Astrocyte (in vitro differentiated cells and primary cell): ENCODE results near the gene PIP4K2A. TPM values are rescaled to one million over a fixed set of nuclear protein-coding genes. Genes with fewer than 3 reads are reported as not detected.

Experiments
- DNase-seq: peaks from one replicate; pipeline ENCODE4 v3.0.0-alpha.2; 2010; ENCODE audit warnings: low read depth
- FAIRE-seq: peaks from 2 replicates; lab custom pipeline; 2011; peaks lifted over from hg19 to GRCh38; lab: Jason Lieb, UNC
- H2AFZ ChIP-seq: 2 replicates; pipeline ENCODE4 v1.6.0; 2012; ENCODE audit warnings: low read depth, low read length, inconsistent platforms
- H3K27ac ChIP-seq: 2 replicates; pipeline ENCODE4 v1.5.1; 2011; ENCODE audit warnings: low read depth, low read length, inconsistent platforms
- H3K27me3 ChIP-seq: 2 replicates; pipeline ENCODE4 v1.6.0; 2011; ENCODE audit warnings: low read length, inconsistent platforms; ENCODE audit not compliant: insufficient read depth
- H3K36me3 ChIP-seq: 2 replicates; pipeline ENCODE4 v1.5.1; 2011; ENCODE audit warnings: low read length, inconsistent platforms; ENCODE audit not compliant: insufficient read depth
- H3K4me1 ChIP-seq: 2 replicates; pipeline ENCODE4 v1.5.1; 2011; ENCODE audit warnings: low read length, inconsistent platforms; ENCODE audit not compliant: insufficient read depth
- H3K4me2 ChIP-seq: 2 replicates; pipeline ENCODE4 v1.6.0; 2012; ENCODE audit warnings: low read length, inconsistent platforms
- H3K4me3 ChIP-seq: 2 replicates; pipeline ENCODE4 v1.5.1; 2011; ENCODE audit warnings: low read depth, mild to moderate bottlenecking, low read length, inconsistent platforms; ENCODE audit not compliant: insufficient read depth
- H3K79me2 ChIP-seq: 2 replicates; pipeline ENCODE4 v1.6.0; 2012; ENCODE audit warnings: mild to moderate bottlenecking, low read length, inconsistent platforms; ENCODE audit not compliant: insufficient read depth
- H3K9ac ChIP-seq: 2 replicates; pipeline ENCODE4 v1.6.0; 2012; ENCODE audit warnings: mild to moderate bottlenecking, low read length, inconsistent platforms
- H3K9me3 ChIP-seq: 2 replicates; pipeline ENCODE4 v1.5.1; 2012; ENCODE audit warnings: low read depth, mild to moderate bottlenecking, low read length, inconsistent platforms; ENCODE audit not compliant: insufficient read depth
- H4K20me1 ChIP-seq: 2 replicates; pipeline ENCODE4 v1.6.0; 2012; ENCODE audit warnings: low read length, inconsistent platforms; ENCODE audit not compliant: insufficient read depth
- H3K27ac Mint-ChIP-seq: one replicate; pipeline ENCODE4 v1.8.0; 2021; ENCODE audit warnings: mild to moderate bottlenecking, mixed read lengths; ENCODE audit not compliant: unreplicated experiment
- H3K27me3 Mint-ChIP-seq: one replicate; pipeline ENCODE4 v1.8.0; 2021; ENCODE audit warnings: low read depth, mixed read lengths; ENCODE audit not compliant: unreplicated experiment
- H3K36me3 Mint-ChIP-seq: one replicate; pipeline ENCODE4 v1.8.0; 2021; ENCODE audit warnings: low read depth, mixed read lengths; ENCODE audit not compliant: unreplicated experiment
- H3K4me1 Mint-ChIP-seq: one replicate; pipeline ENCODE4 v1.8.0; 2021; ENCODE audit warnings: low read depth, mixed read lengths; ENCODE audit not compliant: unreplicated experiment
- H3K4me3 Mint-ChIP-seq: one replicate; pipeline ENCODE4 v1.8.0; 2021; ENCODE audit warnings: mild to moderate bottlenecking, moderate library complexity, mixed read lengths; ENCODE audit not compliant: unreplicated experiment
- H3K9me3 Mint-ChIP-seq: one replicate; pipeline ENCODE4 v1.8.0; 2021; ENCODE audit warnings: mild to moderate bottlenecking, mixed read lengths; ENCODE audit not compliant: unreplicated experiment
- EZH2 ChIP-seq: IDR thresholded peaks from 2 replicates; pipeline ENCODE4 v1.6.1; 2012; ENCODE audit warnings: mild to moderate bottlenecking, low read length, inconsistent platforms; ENCODE audit not compliant: insufficient read depth
- total RNA-seq: library from RNA; stranded (reverse); gene quantifications from 2 replicates; pipeline ENCODE4 v1.2.1, GENCODE V29; 2021
- TF ChIP-seq, protein P1 (sequence below): IDR thresholded peaks from 2 replicates; pipeline ENCODE4 v1.5.1; 2011; ENCODE audit warnings: low read depth, mild to moderate bottlenecking, inconsistent platforms, low read length, moderate library complexity; ENCODE audit not compliant: insufficient read depth

The PIP4K2A gene
- total RNA-seq, 1 donor from 2014 or later, result 36.8 TPM

DNA sequence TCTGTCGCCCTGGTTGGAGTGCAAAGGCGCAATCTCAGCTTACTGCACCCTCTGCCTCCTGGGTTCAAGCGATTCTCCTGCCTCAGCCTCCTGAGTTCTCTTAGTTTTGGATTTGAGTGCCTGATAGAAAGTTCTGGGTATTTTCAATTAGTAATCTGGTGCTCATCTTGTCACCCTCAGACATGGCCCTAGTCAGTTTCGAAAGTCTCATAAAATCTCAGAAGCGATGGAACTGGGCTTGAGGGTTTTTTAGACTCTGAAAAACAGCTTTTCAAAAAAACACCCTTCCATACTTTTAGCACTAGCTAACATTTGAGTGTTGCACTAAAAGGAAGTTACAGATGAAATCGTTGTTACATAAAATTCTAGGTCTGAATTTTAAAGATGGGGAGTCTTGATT lies 9.4 kb upstream of the PIP4K2A start:
- H3K4me1 Mint-ChIP-seq, result no peaks in the 10 kb centered on the region
- H3K4me1 ChIP-seq, result no peaks in the 10 kb centered on the region
- H3K4me3 ChIP-seq, result no peak overlapping the region
- H3K9ac ChIP-seq, result no peak overlapping the region
- H3K4me3 Mint-ChIP-seq, result no peak overlapping the region
- H2AFZ ChIP-seq, result no peak overlapping the region
- H3K27ac Mint-ChIP-seq, result no peak overlapping the region
- no peaks in the 10 kb centered on the region for H3K9me3 ChIP-seq
- H3K36me3 Mint-ChIP-seq, result no peaks in the 10 kb centered on the region
- no peaks in the 10 kb centered on the region for H3K27me3 ChIP-seq
- DNase-seq, result no peak
- no peaks in the 10 kb centered on the region for H4K20me1 ChIP-seq
- TF ChIP-seq, protein P1, sequence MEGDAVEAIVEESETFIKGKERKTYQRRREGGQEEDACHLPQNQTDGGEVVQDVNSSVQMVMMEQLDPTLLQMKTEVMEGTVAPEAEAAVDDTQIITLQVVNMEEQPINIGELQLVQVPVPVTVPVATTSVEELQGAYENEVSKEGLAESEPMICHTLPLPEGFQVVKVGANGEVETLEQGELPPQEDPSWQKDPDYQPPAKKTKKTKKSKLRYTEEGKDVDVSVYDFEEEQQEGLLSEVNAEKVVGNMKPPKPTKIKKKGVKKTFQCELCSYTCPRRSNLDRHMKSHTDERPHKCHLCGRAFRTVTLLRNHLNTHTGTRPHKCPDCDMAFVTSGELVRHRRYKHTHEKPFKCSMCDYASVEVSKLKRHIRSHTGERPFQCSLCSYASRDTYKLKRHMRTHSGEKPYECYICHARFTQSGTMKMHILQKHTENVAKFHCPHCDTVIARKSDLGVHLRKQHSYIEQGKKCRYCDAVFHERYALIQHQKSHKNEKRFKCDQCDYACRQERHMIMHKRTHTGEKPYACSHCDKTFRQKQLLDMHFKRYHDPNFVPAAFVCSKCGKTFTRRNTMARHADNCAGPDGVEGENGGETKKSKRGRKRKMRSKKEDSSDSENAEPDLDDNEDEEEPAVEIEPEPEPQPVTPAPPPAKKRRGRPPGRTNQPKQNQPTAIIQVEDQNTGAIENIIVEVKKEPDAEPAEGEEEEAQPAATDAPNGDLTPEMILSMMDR, result no peak
- TF ChIP-seq EZH2, result no peak
- no peak for FAIRE-seq
- peaks cover 15% of the 10 kb centered on the region for H3K27me3 Mint-ChIP-seq
- H3K9me3 Mint-ChIP-seq, result no peaks in the 10 kb centered on the region
- H3K27ac ChIP-seq, result no peak overlapping the region
- no peak overlapping the region for H3K4me2 ChIP-seq
- no peaks in the 10 kb centered on the region for H3K36me3 ChIP-seq
- H3K79me2 ChIP-seq, result no peaks in the 10 kb centered on the region

DNA sequence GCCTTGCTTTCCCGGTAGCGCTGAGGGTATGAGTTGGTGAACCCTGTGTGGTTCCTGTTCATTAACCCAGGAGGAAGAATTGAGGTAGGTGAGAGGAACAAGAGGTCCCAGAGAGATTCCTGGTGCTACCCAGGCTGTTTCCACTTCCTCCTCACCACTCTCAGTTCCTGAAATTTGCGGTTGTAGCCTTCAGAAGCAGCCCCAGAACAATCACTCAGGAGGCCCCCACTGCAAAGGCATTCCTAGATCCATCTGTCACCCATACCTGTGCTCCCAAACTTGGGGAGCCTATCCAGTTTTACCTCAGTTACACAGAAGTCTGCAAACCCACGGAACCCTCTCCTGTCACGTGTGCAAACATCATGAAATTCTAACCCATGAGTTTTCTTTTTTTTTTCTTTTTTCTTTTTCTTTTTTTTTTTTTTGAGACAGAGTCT lies 9.0 kb upstream of the PIP4K2A start:
- Histone ChIP-seq H3K36me3 (no peaks in the 10 kb centered on the region), H3K4me2 (no peak overlapping the region), H3K27me3 (no peaks in the 10 kb centered on the region), H3K4me3 (no peak overlapping the region), H3K27ac (no peak overlapping the region), H4K20me1 (no peaks in the 10 kb centered on the region), H3K9ac (no peak overlapping the region), H3K9me3 (no peaks in the 10 kb centered on the region), H2AFZ (no peak overlapping the region), H3K4me1 (no peaks in the 10 kb centered on the region), H3K79me2 (no peaks in the 10 kb centered on the region)
- TF ChIP-seq, protein P1, result no peak
- TF ChIP-seq EZH2, result no peak
- Mint-ChIP-seq H3K4me1 (no peaks in the 10 kb centered on the region), H3K27ac (no peak overlapping the region), H3K36me3 (no peaks in the 10 kb centered on the region), H3K27me3 (peaks cover 15% of the 10 kb centered on the region), H3K4me3 (no peak overlapping the region), H3K9me3 (no peaks in the 10 kb centered on the region)
- FAIRE-seq (no peak), DNase-seq (no peak)

DNA sequence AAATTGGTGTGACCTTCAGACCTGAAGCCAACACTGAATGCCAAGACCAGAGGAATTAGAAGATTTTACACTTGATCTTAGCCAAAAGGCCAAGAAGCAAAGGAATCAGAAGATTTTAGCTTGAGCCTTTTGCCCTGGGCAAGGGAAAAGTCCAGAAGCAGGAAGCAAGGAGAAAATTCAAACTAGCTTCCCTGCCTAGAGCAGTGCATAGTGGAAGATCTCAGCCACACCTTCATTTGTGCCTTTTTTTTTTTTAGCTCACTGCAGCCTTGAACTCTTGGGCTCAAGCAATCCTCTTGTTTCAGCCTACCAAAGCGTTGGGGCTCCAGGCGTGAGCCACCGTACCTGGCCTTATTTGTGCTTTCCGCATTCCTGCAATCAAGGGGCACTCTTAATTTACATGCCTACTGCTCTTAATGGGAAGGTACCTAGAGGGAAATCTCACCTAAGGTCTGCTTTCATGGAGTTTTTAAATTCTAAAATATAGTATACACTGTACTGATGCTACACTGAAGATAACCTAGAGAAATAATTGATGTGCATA lies 8.3 kb upstream of the PIP4K2A start:
- no peaks in the 10 kb centered on the region for H3K4me1 ChIP-seq
- H3K27ac ChIP-seq, result no peak overlapping the region
- H3K9me3 Mint-ChIP-seq, result no peaks in the 10 kb centered on the region
- H3K9ac ChIP-seq, result no peak overlapping the region
- FAIRE-seq (no peak), DNase-seq (no peak)
- no peaks in the 10 kb centered on the region for H3K79me2 ChIP-seq
- TF ChIP-seq, protein P1, result no peak
- no peak for TF ChIP-seq EZH2
- no peak overlapping the region for H3K4me2 ChIP-seq
- no peak overlapping the region for H3K27ac Mint-ChIP-seq
- no peaks in the 10 kb centered on the region for H3K36me3 ChIP-seq
- no peaks in the 10 kb centered on the region for H3K36me3 Mint-ChIP-seq
- no peaks in the 10 kb centered on the region for H3K27me3 ChIP-seq
- H3K4me3 ChIP-seq, result no peak overlapping the region
- H3K9me3 ChIP-seq, result no peaks in the 10 kb centered on the region
- no peaks in the 10 kb centered on the region for H3K4me1 Mint-ChIP-seq
- H4K20me1 ChIP-seq, result no peaks in the 10 kb centered on the region
- H3K27me3 Mint-ChIP-seq, result peaks cover 15% of the 10 kb centered on the region
- H3K4me3 Mint-ChIP-seq, result no peak overlapping the region
- no peak overlapping the region for H2AFZ ChIP-seq
